Naive B cell (primary cell): ENCODE results near the gene EPHB4. TPM values are rescaled to one million over a fixed set of nuclear protein-coding genes. Genes with fewer than 3 reads are reported as not detected.

Experiments
- ATAC-seq, 2 donors: fragments of 150-1000 bp; cut with Tn5 transposase; 2 replicates each; pipeline ENCODE4 v1.10.0; 2021; ENCODE audit warnings: low read depth in 2 of 2, mild to moderate bottlenecking in 2 of 2, moderate library complexity in 2 of 2
- DNase-seq: peaks from one replicate; pipeline ENCODE4 v3.0.0; 2022
- H3K27ac Mint-ChIP-seq, 6 donors: one replicate each; pipeline ENCODE4 v1.8.0; 2020 to 2022; ENCODE audit warnings: mild to moderate bottlenecking in 6 of 6, mixed read lengths in 6 of 6, moderate library complexity in 5 of 6, inconsistent platforms in 2 of 6
- H3K27me3 Mint-ChIP-seq, 3 donors: one replicate each; pipeline ENCODE4 v1.8.0; 2021 to 2022; ENCODE audit warnings: mixed read lengths in 3 of 3, mild to moderate bottlenecking in 1 of 3
- H3K36me3 Mint-ChIP-seq, 2 donors: one replicate each; pipeline ENCODE4 v1.8.0; 2020 to 2022; ENCODE audit warnings: mixed read lengths in 2 of 2, inconsistent platforms in 1 of 2, mild to moderate bottlenecking in 1 of 2
- H3K4me1 Mint-ChIP-seq, 3 donors: one replicate each; pipeline ENCODE4 v1.8.0; 2020 to 2022; ENCODE audit warnings: mixed read lengths in 3 of 3, inconsistent platforms in 1 of 3, mild to moderate bottlenecking in 1 of 3, moderate library complexity in 1 of 3
- H3K4me3 Mint-ChIP-seq, 8 donors: one replicate each; pipeline ENCODE4 v1.8.0; 2020 to 2022; ENCODE audit warnings: mild to moderate bottlenecking in 8 of 8, mixed read lengths in 8 of 8, moderate library complexity in 8 of 8, inconsistent platforms in 2 of 8
- H3K9me3 Mint-ChIP-seq, 7 donors: one replicate each; pipeline ENCODE4 v1.8.0; 2020 to 2022; ENCODE audit warnings: mixed read lengths in 7 of 7, mild to moderate bottlenecking in 5 of 7, inconsistent platforms in 2 of 7, moderate library complexity in 1 of 7
- polyA plus RNA-seq, 6 donors: library from polyadenylated mRNA; unstranded; fragments of 300-500 nt; fragmentation: Illumina TruSeq; gene quantifications; one replicate each; pipeline ENCODE4 v1.2.3, GENCODE V29; 2021; ENCODE audit warnings: low read depth in 6 of 6

The EPHB4 gene
- polyA plus RNA-seq, result under 1 TPM in 4 of 6 donors, not detected in 2; 0.19 to 0.69 (median 0.47) TPM

GRCh38 chr7:100827330-100828226, at the start of gene EPHB4:
Gene EPHB4, minus strand, starts transcription at chr7:100827523. Its CDS starts 493 bp downstream, at chr7:100827030.
- peak within 1 kb of the TSS in 2 of 6 donors; percentile 42 to 74 for H3K27ac Mint-ChIP-seq
- DNase-seq (no peak), ATAC-seq (peak; percentile 31 to 42)
- H3K27me3 Mint-ChIP-seq, result peaks cover 24 to 70% (median 58%) of the 10 kb centered on the region in 3 donors
- no peaks in the 10 kb centered on the region for H3K9me3 Mint-ChIP-seq
- peaks cover 23 to 30% (median 28%) of the 10 kb centered on the region in 3 donors for H3K4me1 Mint-ChIP-seq
- peak within 1 kb of the TSS; percentile 71 to 89 (median 83) for H3K4me3 Mint-ChIP-seq
- H3K36me3 Mint-ChIP-seq, result peaks cover 0 to 17% of the 10 kb centered on the region in 2 donors

GRCh38 chr7:100875356-100875751, 48.0 kb upstream of the EPHB4 start:
- H3K27me3 Mint-ChIP-seq, result no peaks in the 10 kb centered on the region
- DNase-seq (no peak), ATAC-seq (peak; percentile 17 to 31)
- peak overlapping the region; percentile 97 to 99 (median 98) for H3K4me3 Mint-ChIP-seq
- peaks cover 37 to 61% (median 45%) of the 10 kb centered on the region in 3 donors for H3K4me1 Mint-ChIP-seq
- H3K36me3 Mint-ChIP-seq, result peaks cover 11 to 31% of the 10 kb centered on the region in 2 donors
- peaks cover 0 to 5% (median 0%) of the 10 kb centered on the region in 7 donors for H3K9me3 Mint-ChIP-seq
- peak overlapping the region; percentile 97 to 99 (median 98) for H3K27ac Mint-ChIP-seq

DNA sequence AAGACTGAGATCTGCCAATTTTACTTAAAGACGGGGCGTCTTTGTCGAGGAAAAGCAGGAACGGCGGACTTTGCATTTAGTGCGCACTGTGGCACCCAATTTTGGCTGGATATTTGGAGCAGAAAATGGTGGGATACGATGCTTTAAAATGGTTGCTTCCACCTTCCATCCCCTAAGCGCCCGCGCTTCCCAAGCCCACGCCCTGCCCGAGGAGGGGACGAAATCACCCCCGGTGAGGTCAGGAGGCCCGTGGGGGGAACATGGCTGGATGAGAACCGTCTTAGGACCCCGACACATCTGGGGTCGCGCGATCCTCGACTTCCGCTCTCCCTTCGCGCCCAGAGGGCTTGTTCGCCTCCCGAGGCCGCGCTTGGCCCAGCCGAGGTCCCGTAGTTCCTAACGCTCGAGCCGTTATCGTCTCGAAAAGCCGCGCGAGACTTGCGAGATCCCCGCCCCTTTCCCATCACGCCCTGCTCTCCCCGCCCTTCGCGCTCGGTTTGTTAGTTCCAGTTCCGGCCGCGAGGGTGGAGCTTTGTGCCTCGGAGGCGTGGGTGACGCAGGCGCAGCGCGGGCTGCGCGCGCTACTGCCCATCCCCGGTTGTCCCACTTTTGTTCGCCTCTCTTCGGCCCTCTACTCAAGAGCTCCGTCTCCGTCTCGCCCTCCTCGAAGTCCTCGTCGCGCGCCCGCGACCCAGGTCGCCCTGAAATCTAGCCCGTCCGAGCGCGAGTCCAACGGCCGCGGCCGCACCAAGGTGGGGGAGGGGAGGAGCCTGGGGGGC, 47.4 kb upstream of the EPHB4 start, which contains the start of gene SRRT:
Gene SRRT (plus strand): TSS at position 527 of the 779 bp plus-strand sequence. CDS start 488 bp downstream, outside the sequence.
- ATAC-seq (peak; percentile 93 to 94), DNase-seq (peak; percentile 98)
- H3K27me3 Mint-ChIP-seq, result no peaks in the 10 kb centered on the region
- H3K4me1 Mint-ChIP-seq, result peaks cover 32 to 57% (median 39%) of the 10 kb centered on the region in 3 donors
- peaks cover 7 to 27% of the 10 kb centered on the region in 2 donors for H3K36me3 Mint-ChIP-seq
- H3K27ac Mint-ChIP-seq, result peak within 1 kb of the TSS; percentile 97 to 99 (median 98)
- peak within 1 kb of the TSS; percentile 97 to 99 (median 98) for H3K4me3 Mint-ChIP-seq
- H3K9me3 Mint-ChIP-seq, result peaks cover 0 to 5% (median 0%) of the 10 kb centered on the region in 7 donors

- peaks cover 0 to 5% (median 0%) of the 10 kb centered on the region in 7 donors for H3K9me3 Mint-ChIP-seq
- H3K36me3 Mint-ChIP-seq, result peaks cover 6 to 23% of the 10 kb centered on the region in 2 donors
- peak overlapping the region; percentile 97 to 99 (median 98) for H3K27ac Mint-ChIP-seq
- H3K27me3 Mint-ChIP-seq, result no peaks in the 10 kb centered on the region
- peak overlapping the region; percentile 97 to 99 (median 98) for H3K4me3 Mint-ChIP-seq
- ATAC-seq, result no peak
- no peak for DNase-seq
- peaks cover 29 to 52% (median 34%) of the 10 kb centered on the region in 3 donors for H3K4me1 Mint-ChIP-seq
Observed at GRCh38 chr7:100874300-100874576, 46.9 kb upstream of the EPHB4 start.

DNA sequence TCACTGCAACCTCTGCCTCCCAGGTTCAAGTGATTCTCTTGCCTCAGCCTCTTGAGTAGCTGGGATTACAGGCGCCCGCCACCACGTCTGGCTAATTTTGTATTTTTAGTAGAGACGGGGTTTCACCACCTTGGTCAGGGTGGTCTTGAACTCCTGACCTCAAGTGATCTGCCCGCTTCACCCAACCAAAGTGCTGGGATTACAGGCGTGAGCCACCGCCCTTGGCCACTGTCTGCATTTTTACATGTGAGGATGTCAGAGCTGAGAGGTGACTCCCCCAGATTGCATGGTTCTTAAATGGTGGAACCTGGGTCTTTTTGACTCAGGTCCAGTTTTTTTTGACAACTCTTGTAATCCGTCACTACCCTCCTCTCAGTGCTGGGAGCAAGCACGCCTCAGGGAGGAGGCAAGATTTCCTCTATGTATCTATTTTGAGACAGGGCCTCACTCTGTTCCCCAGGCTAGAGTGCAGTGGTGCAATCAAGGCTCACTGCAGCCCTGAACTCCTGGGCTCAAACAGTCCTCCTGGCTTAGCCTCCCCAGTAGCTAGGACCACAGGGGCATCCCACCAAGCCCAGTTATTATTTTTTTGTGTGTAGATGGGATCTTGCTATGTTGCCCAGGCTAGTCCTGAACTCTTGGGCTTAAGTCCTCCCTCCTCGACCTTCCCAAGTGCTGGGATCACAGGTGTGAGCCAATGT, 46.4 kb upstream of the EPHB4 start:
- ATAC-seq (no peak), DNase-seq (no peak)
- Mint-ChIP-seq H3K27me3 (no peaks in the 10 kb centered on the region), H3K27ac (peak overlapping the region in 5 of 6 donors; percentile 59 to 99 (median 97)), H3K9me3 (peaks cover 0 to 5% (median 0%) of the 10 kb centered on the region in 7 donors), H3K36me3 (peaks cover 6 to 19% of the 10 kb centered on the region in 2 donors), H3K4me3 (peak overlapping the region; percentile 97 to 99 (median 98)), H3K4me1 (peaks cover 26 to 47% (median 30%) of the 10 kb centered on the region in 3 donors)

GRCh38 chr7:100867776-100868485, 40.6 kb upstream of the EPHB4 start:
- H3K36me3 Mint-ChIP-seq, result peaks cover 2 to 5% of the 10 kb centered on the region in 2 donors
- ATAC-seq (peak in 1 of 2 donors; percentile 7), DNase-seq (no peak)
- no peaks in the 10 kb centered on the region for H3K27me3 Mint-ChIP-seq
- peak overlapping the region in 5 of 6 donors; percentile 9 to 90 (median 75) for H3K27ac Mint-ChIP-seq
- H3K4me3 Mint-ChIP-seq, result peak overlapping the region in 7 of 8 donors; percentile 49 to 84 (median 80)
- peaks cover 18 to 31% (median 21%) of the 10 kb centered on the region in 3 donors for H3K4me1 Mint-ChIP-seq
- H3K9me3 Mint-ChIP-seq, result no peaks in the 10 kb centered on the region

- no peaks in the 10 kb centered on the region for H3K9me3 Mint-ChIP-seq
- no peaks in the 10 kb centered on the region for H3K27me3 Mint-ChIP-seq
- ATAC-seq, result peak; percentile 45 to 47
- peak within 1 kb of the TSS; percentile 72 to 90 (median 81) for H3K4me3 Mint-ChIP-seq
- no peak for DNase-seq
- peaks cover 18 to 31% (median 21%) of the 10 kb centered on the region in 3 donors for H3K4me1 Mint-ChIP-seq
- peak within 1 kb of the TSS; percentile 14 to 90 (median 69) for H3K27ac Mint-ChIP-seq
- H3K36me3 Mint-ChIP-seq, result peaks cover 5 to 9% of the 10 kb centered on the region in 2 donors
Observed at GRCh38 chr7:100867040-100867775, 39.9 kb upstream of the EPHB4 start, which contains the start of gene TRIP6. Gene TRIP6, plus strand, starts transcription at chr7:100867387. Its CDS starts 111 bp downstream, at chr7:100867498.

DNA sequence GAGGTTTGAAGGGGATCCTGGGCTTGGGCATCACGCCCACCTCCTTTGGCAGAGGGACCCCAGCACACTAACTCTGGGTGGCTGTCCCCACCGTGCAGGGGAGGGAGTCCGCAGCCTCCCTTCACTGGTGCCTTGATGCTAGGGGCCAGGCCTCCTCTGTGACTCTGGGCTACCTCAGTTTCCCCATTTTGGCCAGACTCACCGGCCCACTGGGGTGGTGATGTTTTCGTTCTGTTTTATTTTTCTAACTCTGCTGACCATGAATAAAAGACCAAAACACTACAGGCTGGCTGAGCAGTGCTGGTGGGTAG, 39.4 kb upstream of the EPHB4 start:
- Mint-ChIP-seq H3K27ac (peak overlapping the region in 5 of 6 donors; percentile 14 to 90 (median 63)), H3K27me3 (no peaks in the 10 kb centered on the region), H3K9me3 (no peaks in the 10 kb centered on the region), H3K4me3 (peak overlapping the region; percentile 72 to 90 (median 81)), H3K36me3 (peaks cover 5 to 10% of the 10 kb centered on the region in 2 donors), H3K4me1 (peaks cover 18 to 31% (median 21%) of the 10 kb centered on the region in 3 donors)
- DNase-seq, result no peak
- no peak for ATAC-seq

- ATAC-seq (peak; percentile 60 to 66), DNase-seq (no peak)
- H3K36me3 Mint-ChIP-seq, result peaks cover 5 to 10% of the 10 kb centered on the region in 2 donors
- no peaks in the 10 kb centered on the region for H3K9me3 Mint-ChIP-seq
- H3K4me3 Mint-ChIP-seq, result peak overlapping the region; percentile 52 to 90 (median 78)
- peaks cover 18 to 31% (median 21%) of the 10 kb centered on the region in 3 donors for H3K4me1 Mint-ChIP-seq
- H3K27ac Mint-ChIP-seq, result peak overlapping the region in 5 of 6 donors; percentile 14 to 90 (median 60)
- H3K27me3 Mint-ChIP-seq, result no peaks in the 10 kb centered on the region
Observed at GRCh38 chr7:100865938-100866728, 38.8 kb upstream of the EPHB4 start.

DNA sequence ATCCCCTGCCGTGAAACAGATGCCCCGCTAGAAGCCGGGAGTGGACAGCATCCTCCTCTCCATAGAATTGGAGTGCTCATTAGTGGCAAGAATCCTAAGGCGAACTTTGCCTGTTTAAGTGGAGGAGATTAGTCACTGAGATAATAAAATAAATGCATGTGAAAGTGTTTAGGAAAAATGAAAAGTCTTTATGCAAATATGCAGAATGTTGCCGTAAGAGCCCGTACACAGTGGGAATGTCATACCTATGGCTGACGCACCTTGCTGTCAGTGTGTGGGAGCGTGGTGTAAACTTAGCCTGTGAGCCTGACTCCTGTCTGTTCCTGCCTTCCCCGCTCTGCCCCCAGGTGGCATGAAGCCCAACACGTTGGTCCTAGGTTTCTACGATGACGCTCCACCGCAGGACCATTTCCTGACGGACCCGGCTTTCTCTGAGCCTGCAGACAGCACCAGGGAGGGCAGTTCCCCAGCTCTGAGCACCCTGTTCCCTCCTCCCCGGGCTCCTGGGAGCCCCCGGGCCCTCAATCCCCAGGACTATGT, 38.1 kb upstream of the EPHB4 start:
- Mint-ChIP-seq H3K36me3 (peaks cover 5 to 10% of the 10 kb centered on the region in 2 donors), H3K27ac (peak overlapping the region in 2 of 6 donors; percentile 26 to 83), H3K27me3 (no peaks in the 10 kb centered on the region), H3K4me3 (peak overlapping the region in 7 of 8 donors; percentile 51 to 90 (median 77)), H3K9me3 (no peaks in the 10 kb centered on the region), H3K4me1 (peaks cover 18 to 31% (median 21%) of the 10 kb centered on the region in 3 donors)
- ATAC-seq (peak in 1 of 2 donors; percentile 5), DNase-seq (no peak)
